Stimulated activated CD4-positive, alpha-beta T cell treated with anti-CD3 and anti-CD28 coated beads, Interleukin-4, amount 100 ng/mL, for 48 hours (primary cell): Measurements from ENCODE around the gene ACADVL.
A peak's percentile ranks its signal among the peaks of the same experiment; 100 is the strongest.

Experiments used
- DNase-seq, 2 donors: peaks; one replicate each; pipeline ENCODE4 v3.0.0-alpha.2; 2020; ENCODE audit warnings: low read depth in 2 of 2

Gene ACADVL

GRCh38 chr17:7251661-7252175, 32.0 kb downstream of the ACADVL start, which contains the start of gene CTDNEP1:
Gene CTDNEP1, minus strand, starts transcription at chr17:7251734. Its CDS starts 438 bp downstream, at chr17:7251296.
- DNase-seq = peak; percentile 96 to 98

GRCh38 chr17:7252176-7253043, 32.7 kb downstream of the ACADVL start, which contains the start of gene ELP5:
Gene ELP5, plus strand, starts transcription at chr17:7252215. Its CDS starts 336 bp downstream, at chr17:7252551.
- DNase-seq = peak; percentile 87 to 91

GRCh38 chr17:7253082-7253481, 33.3 kb downstream of the ACADVL start:
- no peak for DNase-seq

- DNase-seq = no peak
Measured at GRCh38 chr17:7254511-7254910, 34.8 kb downstream of the ACADVL start.

- no peak for DNase-seq
Measured at GRCh38 chr17:7256766-7257456, 37.2 kb downstream of the ACADVL start.

GRCh38 chr17:7258731-7259554, 39.2 kb downstream of the ACADVL start:
- DNase-seq = no peak

- DNase-seq = no peak
Measured at GRCh38 chr17:7259555-7259889, 39.8 kb downstream of the ACADVL start.

- no peak for DNase-seq
Measured at GRCh38 chr17:7260151-7260550, 40.4 kb downstream of the ACADVL start.

- no peak for DNase-seq
Measured at GRCh38 chr17:7260651-7261378, 41.1 kb downstream of the ACADVL start.

GRCh38 chr17:7261379-7262191, 41.8 kb downstream of the ACADVL start:
- no peak for DNase-seq

GRCh38 chr17:7262192-7262934, 42.6 kb downstream of the ACADVL start, which contains the start of gene CLDN7:
Gene CLDN7, minus strand, starts transcription at chr17:7262478. Its CDS starts 435 bp downstream, at chr17:7262043.
- DNase-seq = no peak

- DNase-seq = no peak
Measured at GRCh38 chr17:7262935-7263800, 43.4 kb downstream of the ACADVL start.

GRCh38 chr17:7263801-7264078, 44.0 kb downstream of the ACADVL start:
- no peak for DNase-seq

- DNase-seq = no peak
Measured at GRCh38 chr17:7266784-7267183, 47.0 kb downstream of the ACADVL start.
